ENCODE results near the gene MAPKAP1.

Gene MAPKAP1

DNA sequence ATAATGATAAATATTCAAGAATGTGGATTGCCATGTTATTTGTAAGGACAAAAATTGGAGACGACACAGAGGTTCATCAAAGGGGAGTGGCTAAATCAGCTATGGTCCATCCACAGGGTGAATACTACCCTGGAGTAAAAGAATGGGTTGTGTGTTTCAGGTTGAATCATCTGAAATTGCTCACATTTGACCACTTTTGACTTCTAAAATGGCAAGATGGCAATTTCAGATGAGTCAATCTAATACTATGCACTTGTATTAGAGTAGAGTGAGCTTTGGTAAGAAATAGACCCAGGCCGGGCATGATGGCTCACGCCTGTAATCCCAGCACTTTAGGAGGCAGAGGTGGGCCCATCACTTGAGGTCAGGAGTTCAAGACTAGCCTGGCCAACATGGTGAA, 313.6 kb downstream of the MAPKAP1 start:
- H3K9ac ChIP-seq (ENCODE audit: insufficient read length): no peak overlapping the region
- DNase-seq (ENCODE audit: low read depth, low spot score): no peak
- H3K36me3 ChIP-seq (ENCODE audit: insufficient read depth, low read length): no peaks in the 10 kb centered on the region
- TF ChIP-seq POLR2AphosphoS5 (IDR thresholded peaks at IDR 0.05; ENCODE audit: borderline replicate concordance, low read depth, low read length): no peak
- no peak for TF ChIP-seq EZH2 (IDR thresholded peaks at IDR 0.05)
- TF ChIP-seq FOXP2 (optimal IDR thresholded peaks at IDR 0.05; ENCODE audit: control extremely low read depth, extremely low read length, insufficient read depth): no peak
- no peak overlapping the region for H3K27ac ChIP-seq
- H3K4me3 ChIP-seq: no peak overlapping the region
- no peaks in the 10 kb centered on the region for H3K9me3 ChIP-seq (ENCODE audit: low read depth, low read length)

DNA sequence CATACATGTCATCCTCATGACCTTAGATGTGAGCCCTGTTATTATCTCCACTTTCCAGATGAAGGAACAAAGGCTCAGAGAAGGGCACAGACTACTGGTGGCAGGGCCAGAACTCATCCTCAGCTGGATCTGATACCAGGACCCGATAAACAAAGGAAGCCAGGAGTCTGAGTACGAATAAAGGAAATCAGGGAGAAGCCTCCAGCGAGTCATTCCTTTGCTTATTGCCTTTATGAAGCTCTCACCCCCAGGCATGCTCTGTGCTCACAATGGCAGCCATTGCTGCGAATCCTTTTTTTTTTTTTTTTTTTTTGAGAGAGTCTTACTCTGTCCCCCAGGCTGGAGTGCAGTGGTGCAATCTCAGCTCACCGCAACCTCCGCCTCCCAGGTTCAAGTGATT, 315.3 kb downstream of the MAPKAP1 start:
- H3K9me3 ChIP-seq (ENCODE audit: low read depth, low read length): no peaks in the 10 kb centered on the region
- no peak overlapping the region for H3K4me3 ChIP-seq
- no peak for TF ChIP-seq FOXP2 (optimal IDR thresholded peaks at IDR 0.05; ENCODE audit: control extremely low read depth, extremely low read length, insufficient read depth)
- no peaks in the 10 kb centered on the region for H3K36me3 ChIP-seq (ENCODE audit: insufficient read depth, low read length)
- H3K27ac ChIP-seq: no peak overlapping the region
- no peak for DNase-seq (ENCODE audit: low read depth, low spot score)
- no peak overlapping the region for H3K9ac ChIP-seq (ENCODE audit: insufficient read length)

DNA sequence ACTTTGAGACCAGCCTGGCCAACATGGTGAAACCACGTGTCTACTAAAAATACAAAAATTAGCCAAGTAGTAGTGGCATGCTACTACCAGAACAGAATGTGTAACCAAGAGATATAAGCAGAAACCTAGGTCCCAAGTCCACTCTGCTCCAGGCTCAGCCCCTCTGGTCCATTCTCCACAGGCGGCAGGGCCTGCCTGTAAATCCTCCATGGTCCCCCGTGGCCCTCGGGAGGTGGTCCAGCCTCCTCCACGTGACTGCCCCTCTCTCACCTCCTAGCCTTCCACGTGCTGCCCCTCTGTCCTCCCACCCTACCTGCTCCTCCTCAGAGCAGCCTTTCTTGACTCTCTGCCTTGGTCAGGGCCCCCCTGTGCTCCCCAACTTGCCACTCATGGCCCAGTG, 318.0 kb downstream of the MAPKAP1 start:
- no peaks in the 10 kb centered on the region for H3K9me3 ChIP-seq (ENCODE audit: low read depth, low read length)
- H3K9ac ChIP-seq (ENCODE audit: insufficient read length): no peak overlapping the region
- no peaks in the 10 kb centered on the region for H3K36me3 ChIP-seq (ENCODE audit: insufficient read depth, low read length)
- TF ChIP-seq FOXP2 (optimal IDR thresholded peaks at IDR 0.05; ENCODE audit: control extremely low read depth, extremely low read length, insufficient read depth) (no peak), EZH2 (IDR thresholded peaks at IDR 0.05) (no peak), POLR2AphosphoS5 (IDR thresholded peaks at IDR 0.05; ENCODE audit: borderline replicate concordance, low read depth, low read length) (no peak)
- no peak overlapping the region for H3K4me3 ChIP-seq
- no peak for DNase-seq (ENCODE audit: low read depth, low spot score)
- H3K27ac ChIP-seq: no peak overlapping the region

DNA sequence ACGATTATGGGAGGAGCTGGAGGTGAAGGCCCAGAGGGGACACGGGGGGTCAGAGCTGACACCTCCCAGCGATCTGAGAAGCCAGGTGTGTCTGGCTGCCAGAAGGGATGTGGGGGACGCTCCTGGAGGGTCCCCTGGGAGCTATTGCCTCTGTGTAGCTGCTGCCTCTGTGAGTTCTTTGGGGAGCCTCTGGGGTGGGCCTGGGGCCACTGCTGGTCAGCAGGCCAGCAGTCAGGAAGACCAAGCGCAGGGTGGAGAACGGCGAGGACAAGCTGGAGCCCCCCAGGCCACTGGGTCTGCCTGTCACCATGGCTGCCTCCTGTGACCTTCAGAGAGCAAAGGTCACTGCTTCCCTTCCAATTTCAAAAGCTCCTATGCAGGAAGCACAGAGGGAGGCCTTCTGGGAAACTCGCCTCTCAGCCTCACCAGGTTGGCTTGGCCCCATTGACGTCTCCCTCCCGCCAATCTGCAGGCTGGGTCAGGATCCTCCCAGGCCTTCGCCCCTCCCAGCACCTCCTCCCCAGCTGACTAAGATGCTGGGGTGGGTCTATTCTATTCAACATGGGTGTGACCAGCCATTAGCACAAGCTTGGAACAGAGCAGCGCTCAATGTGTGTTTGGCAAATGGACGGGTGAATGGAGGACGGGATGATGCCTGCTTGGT, 319.0 kb downstream of the MAPKAP1 start:
- no peak overlapping the region for H3K9ac ChIP-seq (ENCODE audit: insufficient read length)
- H3K27ac ChIP-seq: no peak overlapping the region
- H3K36me3 ChIP-seq (ENCODE audit: insufficient read depth, low read length): no peaks in the 10 kb centered on the region
- H3K4me3 ChIP-seq: no peak overlapping the region
- H3K9me3 ChIP-seq (ENCODE audit: low read depth, low read length): no peaks in the 10 kb centered on the region
- no peak for DNase-seq (ENCODE audit: low read depth, low spot score)
- no peak for TF ChIP-seq FOXP2 (optimal IDR thresholded peaks at IDR 0.05; ENCODE audit: control extremely low read depth, extremely low read length, insufficient read depth)
- no peak for TF ChIP-seq EZH2 (IDR thresholded peaks at IDR 0.05)
- no peak for TF ChIP-seq POLR2AphosphoS5 (IDR thresholded peaks at IDR 0.05; ENCODE audit: borderline replicate concordance, low read depth, low read length)
